Activated gamma-delta T cell (primary cell): ENCODE results near the gene CHD1L.
"Not testable (repeated sequence)": the region's sequence is repeated elsewhere in the genome, so short reads cannot be mapped to it uniquely, and the experiment has no call there.

Experiments used
- DNase-seq: peaks from one replicate; lab custom pipeline; 2025; lab: John Stamatoyannopoulos, UW
- total RNA-seq, 2 donors: gene quantifications; one replicate each; lab custom pipeline; 2026; lab: John Stamatoyannopoulos, UW

CHD1L gene
- total RNA-seq: 2.7 to 3.3 reads per million in 2 donors

DNA sequence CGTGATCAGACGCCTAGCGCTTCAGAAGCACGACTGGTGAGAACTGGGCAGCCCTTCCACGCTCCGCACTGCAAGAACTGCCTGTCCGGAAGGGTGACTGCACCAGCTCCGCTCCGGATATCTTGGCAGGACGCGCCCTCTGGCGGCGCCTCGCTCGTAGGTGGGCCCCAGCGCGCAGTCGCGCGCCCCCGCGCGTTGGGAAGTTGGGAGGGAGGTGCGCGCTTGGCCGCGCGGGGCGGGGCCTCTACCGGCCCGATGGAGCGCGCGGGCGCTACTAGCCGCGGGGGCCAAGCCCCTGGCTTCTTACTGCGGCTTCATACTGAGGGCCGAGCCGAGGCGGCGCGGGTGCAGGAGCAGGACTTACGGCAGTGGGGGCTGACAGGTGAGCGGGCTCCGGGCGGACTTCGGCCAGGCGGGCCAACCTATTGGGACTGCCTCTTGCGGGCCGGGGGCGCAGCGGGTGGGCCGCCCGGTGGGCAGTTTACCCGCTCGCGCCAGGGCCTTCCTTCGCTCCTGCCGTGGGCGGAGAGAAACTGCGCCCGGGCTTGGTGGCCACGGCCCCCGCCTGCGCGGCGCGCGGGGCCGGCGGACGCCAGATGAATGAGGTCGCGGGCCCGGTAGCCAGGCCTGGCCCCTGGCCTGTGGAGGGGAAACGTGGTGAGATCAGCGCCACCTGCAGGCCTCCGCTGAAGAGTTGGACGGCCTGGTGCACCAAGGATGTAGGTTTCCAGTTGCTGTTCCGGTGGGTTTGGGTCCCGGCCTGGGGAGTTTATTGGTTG is at the start of gene CHD1L:
TSS of gene CHD1L (plus strand) at position 236 of the 779 bp plus-strand sequence. CDS start at position 256, 20 bp downstream.
- peak; percentile 82 for DNase-seq

DNA sequence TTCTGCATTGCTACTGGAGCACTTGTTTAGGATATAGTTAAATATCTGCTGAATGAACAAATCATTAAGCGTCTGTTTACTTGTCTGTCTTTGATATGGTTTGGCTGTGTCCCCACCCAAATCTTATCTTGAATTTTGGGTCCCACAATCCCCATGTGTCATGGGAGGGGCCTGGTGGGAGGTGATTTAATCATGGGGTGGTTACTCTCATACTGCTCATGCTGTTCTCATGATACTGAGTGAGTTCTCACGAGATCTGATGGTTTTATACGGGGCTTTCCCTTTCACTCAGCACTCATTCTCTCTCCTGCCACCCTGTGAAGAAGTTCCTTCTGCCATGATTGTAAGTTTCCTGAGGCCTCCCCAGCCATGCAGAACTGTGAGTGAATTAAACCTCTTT is 45.2 kb upstream of the CHD1L start:
- not testable (repeated sequence) for DNase-seq

DNA sequence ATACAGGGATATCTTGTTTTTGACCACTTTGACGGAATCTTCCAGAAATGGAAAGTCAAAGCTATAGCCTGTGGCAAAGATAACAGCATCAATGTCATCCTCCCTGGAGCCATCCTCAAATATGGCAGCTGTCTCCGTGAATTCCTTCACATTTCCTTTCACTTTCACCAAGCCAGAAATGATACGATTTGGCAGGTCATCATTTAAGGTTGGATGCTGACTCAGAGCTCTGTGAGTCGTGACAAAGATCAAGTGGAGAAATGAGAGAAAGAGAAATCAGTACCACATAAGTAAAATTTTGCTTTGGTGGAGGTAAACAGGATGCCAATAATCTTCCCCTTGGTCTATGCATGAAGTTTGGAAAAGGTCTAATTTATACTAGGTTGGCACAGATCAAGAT is 41.2 kb upstream of the CHD1L start:
- no peak for DNase-seq

DNA sequence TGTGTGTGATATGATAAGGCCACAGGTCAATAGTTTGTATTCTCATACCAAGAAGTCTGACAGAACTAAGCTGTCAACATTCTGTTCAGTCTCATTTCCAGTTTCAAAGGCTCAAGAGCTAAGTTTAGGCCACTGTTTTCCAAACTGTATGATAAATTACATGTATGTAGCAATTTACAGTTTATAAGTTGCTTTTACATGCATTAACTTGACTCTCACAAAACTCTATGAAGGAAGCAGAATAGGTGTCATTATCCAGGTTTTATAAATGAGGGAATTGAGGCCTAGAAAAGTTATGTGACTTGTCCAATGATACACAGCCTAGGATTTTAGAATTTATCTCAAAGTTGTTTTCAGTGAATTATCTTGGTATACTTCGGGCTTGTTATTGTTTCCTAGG is 40.7 kb upstream of the CHD1L start:
- no peak for DNase-seq

DNA sequence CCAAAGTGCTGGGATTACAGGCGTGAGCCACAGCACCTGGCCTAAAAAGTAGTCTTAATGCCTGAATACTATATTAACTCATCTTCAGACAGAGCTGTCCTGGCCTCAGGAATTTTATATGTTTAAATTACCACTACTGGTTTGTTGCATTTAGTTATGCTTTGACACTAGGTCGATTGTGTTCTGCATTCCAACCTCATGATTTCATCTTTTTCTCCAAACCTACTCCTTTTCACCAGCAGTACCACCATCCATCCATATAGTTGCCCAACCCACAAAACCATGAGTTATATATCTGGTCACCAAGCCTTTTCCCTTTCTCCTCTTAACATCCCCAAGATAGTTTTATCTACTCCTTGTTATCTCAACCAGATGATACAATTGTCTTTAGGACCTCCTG is 39.9 kb upstream of the CHD1L start:
- DNase-seq: no peak

GRCh38 chr1:147204080-147204479 is 38.4 kb upstream of the CHD1L start:
- no peak for DNase-seq

DNA sequence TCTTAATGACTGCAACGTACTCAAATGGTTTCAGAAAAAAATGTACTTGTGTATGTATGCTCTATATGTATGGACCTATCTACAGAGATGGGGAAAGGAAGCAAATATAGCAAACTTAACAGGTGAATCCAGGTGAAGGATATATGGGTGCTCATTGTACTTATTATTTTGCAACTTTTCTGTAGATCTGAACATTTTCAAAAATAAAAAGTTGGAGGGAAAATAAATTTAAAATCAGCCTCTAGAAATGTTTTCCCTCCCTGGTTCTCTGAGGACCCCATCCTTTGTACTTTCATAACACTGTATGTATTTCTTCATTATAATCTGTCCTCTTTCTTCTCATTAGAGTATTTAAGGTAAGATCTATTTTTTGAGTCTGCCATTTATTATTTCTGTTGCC is 35.3 kb upstream of the CHD1L start:
- no peak for DNase-seq

GRCh38 chr1:147208619-147209018 is 33.9 kb upstream of the CHD1L start:
- no peak for DNase-seq

- DNase-seq: no peak
Observed at GRCh38 chr1:147209825-147210821, 32.4 kb upstream of the CHD1L start.

DNA sequence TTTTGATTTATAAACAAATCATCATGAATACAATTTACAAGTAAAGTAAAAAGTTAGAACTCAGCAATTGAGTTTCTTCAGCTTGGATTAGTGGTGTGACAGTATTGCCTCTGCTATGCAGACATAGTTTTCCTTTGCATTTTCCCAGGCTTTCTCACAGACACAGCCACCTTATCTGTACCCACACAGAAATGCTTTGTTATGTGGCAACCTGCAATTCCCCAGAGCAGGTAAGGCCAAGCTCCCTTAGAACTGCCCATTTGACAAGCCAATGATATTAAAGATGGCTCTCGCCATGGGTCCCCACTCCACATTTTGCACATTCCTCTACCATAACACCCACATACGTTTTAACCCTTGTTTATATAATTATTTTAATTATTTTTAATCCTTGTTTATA is 31.5 kb upstream of the CHD1L start:
- DNase-seq: no peak

DNA sequence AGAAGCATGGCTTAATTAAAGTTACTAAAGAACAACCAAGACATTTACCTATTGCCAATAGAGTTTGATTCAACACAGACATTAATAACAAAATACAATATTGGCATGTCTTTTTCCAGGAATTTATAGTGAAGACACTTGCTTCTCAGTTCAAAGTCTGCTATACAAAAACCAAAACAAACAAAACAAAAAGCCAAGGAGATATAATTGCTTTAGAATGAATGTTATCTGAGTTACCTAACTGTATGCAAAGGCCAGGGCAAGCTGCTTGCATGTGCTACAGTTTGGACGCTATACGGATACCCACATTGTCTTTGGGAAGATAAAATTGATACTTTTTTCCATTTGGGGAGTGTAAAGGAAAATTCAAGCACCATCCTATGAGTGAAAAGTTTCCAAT is 30.9 kb upstream of the CHD1L start:
- no peak for DNase-seq

DNA sequence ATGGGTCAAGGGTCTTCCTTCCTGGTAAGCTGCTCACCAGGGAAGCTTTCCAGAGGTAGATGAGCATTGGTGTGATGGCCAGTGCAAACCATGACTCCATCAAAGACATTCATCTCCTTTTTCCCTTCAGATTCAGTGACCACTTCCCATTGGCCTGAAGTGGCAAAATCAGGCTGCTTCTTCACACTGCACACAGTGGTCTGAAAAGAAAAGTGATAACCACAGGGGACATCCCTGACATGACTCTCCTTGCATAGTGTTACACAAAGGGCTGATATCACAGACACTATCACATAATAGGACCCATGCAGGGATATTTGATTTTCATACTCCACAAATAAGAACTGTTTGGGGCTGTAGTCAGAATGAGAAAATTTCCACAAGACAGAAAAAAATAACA is 29.2 kb upstream of the CHD1L start:
- no peak for DNase-seq

DNA sequence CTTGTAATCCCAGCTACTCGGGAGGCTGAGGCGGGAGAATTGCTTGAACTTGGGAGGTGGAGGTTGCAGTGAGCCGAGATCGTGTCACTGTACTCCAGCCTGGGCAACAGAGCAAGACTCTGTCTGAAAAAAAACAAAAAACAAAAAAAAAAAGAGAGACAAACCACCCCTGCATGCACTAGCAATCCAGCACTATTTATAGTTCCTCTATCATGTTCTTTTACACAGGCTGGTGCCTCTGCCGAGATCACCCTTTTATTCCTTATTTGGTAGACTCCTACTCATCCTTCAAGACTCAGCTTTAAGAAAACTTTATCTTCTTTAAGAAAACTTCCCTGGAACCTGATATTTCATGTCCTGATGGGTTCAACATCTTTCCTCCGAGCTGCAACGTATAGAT is 28.2 kb upstream of the CHD1L start:
- no peak for DNase-seq

- no peak for DNase-seq
Observed at GRCh38 chr1:147214842-147215539, 27.5 kb upstream of the CHD1L start.

- no peak for DNase-seq
Observed at GRCh38 chr1:147215540-147215916, 27.0 kb upstream of the CHD1L start.

DNA sequence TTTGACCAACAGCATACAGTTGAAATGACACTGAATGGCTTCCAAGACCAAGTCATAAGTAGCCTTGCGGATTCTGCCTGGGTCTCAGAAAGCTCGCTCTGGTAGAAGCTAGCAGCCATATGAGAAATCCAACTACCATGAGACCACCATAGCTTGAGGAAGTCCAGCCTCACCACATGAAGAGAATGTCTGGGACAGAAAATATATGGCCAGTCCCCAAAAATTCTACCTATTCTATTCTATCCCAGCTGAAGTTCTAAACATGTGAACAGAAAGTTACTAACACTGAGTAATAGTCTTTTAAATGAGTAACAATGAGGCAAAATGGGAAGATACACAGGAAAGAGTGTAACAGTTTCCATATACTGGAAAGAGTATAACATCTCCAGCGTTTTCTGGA is 26.4 kb upstream of the CHD1L start:
- no peak for DNase-seq

DNA sequence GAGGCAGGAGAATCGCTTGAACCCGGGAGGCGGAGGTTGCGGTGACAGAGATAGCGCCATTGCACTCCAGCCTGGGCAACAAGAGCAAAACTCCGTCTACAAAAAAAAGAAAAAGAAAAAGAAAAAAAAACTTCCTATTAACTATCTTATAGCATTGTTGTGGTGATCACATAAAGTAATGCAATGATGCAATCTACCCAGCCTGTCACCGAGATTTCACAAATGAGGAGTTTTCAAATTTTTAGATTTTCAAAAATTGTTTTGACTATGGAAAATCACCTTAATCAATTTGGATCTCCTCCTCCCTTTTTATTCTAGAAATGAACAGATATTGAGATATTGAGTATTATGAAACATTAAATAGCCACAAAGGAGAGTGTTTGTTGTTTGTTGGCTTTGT is 25.3 kb upstream of the CHD1L start:
- no peak for DNase-seq

- DNase-seq: no peak
Observed at GRCh38 chr1:147218606-147219005, 23.9 kb upstream of the CHD1L start.

- DNase-seq: no peak
Observed at GRCh38 chr1:147223740-147224615, 18.5 kb upstream of the CHD1L start.

GRCh38 chr1:147225193-147225730 is 17.2 kb upstream of the CHD1L start, which contains the start of gene FMO5:
Gene FMO5 (minus strand): TSS chr1:147225339. CDS start chr1:147225029, 310 bp downstream.
- no peak for DNase-seq

DNA sequence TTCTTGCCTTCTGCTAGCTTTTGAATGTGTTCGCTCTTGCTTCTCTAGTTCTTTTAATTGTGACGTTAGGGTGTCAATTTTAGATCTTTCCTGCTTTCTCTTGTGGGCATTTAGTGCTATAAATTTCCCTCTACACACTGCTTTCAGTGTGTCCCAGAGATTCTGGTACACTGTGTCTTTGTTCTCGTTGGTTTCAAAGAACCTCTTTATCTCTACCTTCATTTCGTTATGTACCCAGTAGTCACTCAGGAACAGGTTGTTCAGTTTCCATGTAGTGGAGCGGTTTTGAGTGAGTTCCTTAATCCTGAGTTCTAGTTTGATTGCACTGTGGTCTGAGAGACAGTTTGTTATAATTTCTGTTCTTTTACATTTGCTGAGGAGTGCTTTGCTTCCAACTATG is 11.5 kb upstream of the CHD1L start:
- DNase-seq: not testable (repeated sequence)
